HCT116 (cell line): ENCODE data around the gene WDR27. TPM values are rescaled to one million over a fixed set of nuclear protein-coding genes. Genes with fewer than 3 reads are reported as not detected.

Source experiments
- ATAC-seq: fragments of 200-7000 bp; cut with Tn5 transposase; 2 replicates; pipeline ENCODE4 v1.9.1; 2020; ENCODE audit warnings: mild to moderate bottlenecking, moderate library complexity
- BruUV-seq: library from RNA; stranded (reverse); fragments of 400-500 nt; replicated peaks from 2 replicates; lab custom pipeline; 2021; lab: Mats Ljungman, UMichigan
- CTCF ChIA-PET: fragments of 300-600 bp; sonication (Branson Sonifier 250); formaldehyde crosslinking; loops from one replicate; lab custom pipeline; 2021; ENCODE audit warnings: antibody characterized with exemption; lab: Charles Lee
- POLR2A ChIA-PET: fragments of 300-600, 350-600 bp; sonication (Branson Sonifier 250); formaldehyde crosslinking; loops from one replicate; lab custom pipeline; 2021; ENCODE audit warnings: antibody characterized with exemption; lab: Charles Lee
- RAD21 ChIA-PET, 2 experiments: fragments of 300-600 bp; sonication (Branson Sonifier 250); formaldehyde crosslinking; loops; one replicate each; lab custom pipeline; 2023; ENCODE audit warnings: low total read pairs in 2 of 2; ENCODE audit not compliant: uncharacterized antibody in 2 of 2, unreplicated experiment in 2 of 2, low non-redundant PET in 1 of 2; lab: Charles Lee
- DNase-seq: peaks from one replicate; pipeline ENCODE4 v3.0.0-alpha.2; 2010; ENCODE audit warnings: low read depth, low spot score
- H2AFZ ChIP-seq: fragments of 200-600 bp; shearing (Covaris generic), sonication (generic); 2 replicates; pipeline ENCODE4 v1.6.1; 2017; ENCODE audit warnings: low read depth, mixed run types, mixed read lengths, antibody characterized with exemption, low read length; ENCODE audit not compliant: poor library complexity, severe bottlenecking
- H3K27ac ChIP-seq: 2 replicates; pipeline ENCODE4 v1.5.1; 2012; ENCODE audit warnings: low read depth, low read length
- H3K27me3 ChIP-seq: fragments of 200-600 bp; sonication (generic); 2 replicates; pipeline ENCODE4 v1.6.1; 2016; ENCODE audit warnings: mixed run types, low read length, mixed read lengths; ENCODE audit not compliant: insufficient read depth
- H3K36me3 ChIP-seq, 2 experiments: fragments of 200-500 bp in 1 of 2; fragments of 200-600 bp in 1 of 2; sonication (Bioruptor generic) in 1 of 2; sonication (generic) in 1 of 2; 2 replicates each; pipeline versions ENCODE4 v1.5.1 to v1.6.1; 2014 to 2016; ENCODE audit warnings: low read length in 2 of 2, inconsistent platforms in 1 of 2, mixed read lengths in 1 of 2, mixed run types in 1 of 2; ENCODE audit not compliant: insufficient read depth in 2 of 2, control insufficient read depth in 1 of 2
- H3K4me1 ChIP-seq, 2 experiments: fragments of 200-600 bp in 1 of 2; sonication (generic) in 1 of 2; 2 replicates each; pipeline versions ENCODE4 v1.5.1 to v1.6.1; 2012 to 2017; ENCODE audit warnings: low read length in 2 of 2, inconsistent platforms in 1 of 2, mild to moderate bottlenecking in 1 of 2, mixed read lengths in 1 of 2, mixed run types in 1 of 2, moderate library complexity in 1 of 2; ENCODE audit not compliant: insufficient read depth in 2 of 2, control insufficient read depth in 1 of 2
- H3K4me2 ChIP-seq: fragments of 200-600 bp; sonication (generic); 2 replicates; pipeline ENCODE4 v1.6.1; 2017; ENCODE audit warnings: mixed run types, low read length, mixed read lengths
- H3K4me3 ChIP-seq, 2 experiments: fragments of 200-600 bp in 1 of 2; sonication (generic) in 1 of 2; replicated peaks in 1 of 2; 2 replicates each; pipeline ENCODE4 v1.5.1; 2011 to 2016; ENCODE audit warnings: low read length in 2 of 2, control low read depth in 1 of 2, low read depth in 1 of 2, mild to moderate bottlenecking in 1 of 2, mixed read lengths in 1 of 2, mixed run types in 1 of 2
- H3K79me2 ChIP-seq: fragments of 200-600 bp; sonication (generic); 2 replicates; pipeline ENCODE4 v1.6.1; 2017; ENCODE audit warnings: mild to moderate bottlenecking, mixed run types, low read length, moderate library complexity, mixed read lengths; ENCODE audit not compliant: insufficient read depth
- H3K9ac ChIP-seq: fragments of 200-600 bp; sonication (generic); 2 replicates; pipeline ENCODE4 v1.6.1; 2016; ENCODE audit warnings: low read length, mixed read lengths
- H3K9me2 ChIP-seq: fragments of 200-600 bp; sonication (generic), shearing (Covaris generic); 2 replicates; pipeline ENCODE4 v1.6.1; 2017; ENCODE audit warnings: mixed run types, mild to moderate bottlenecking, moderate library complexity; ENCODE audit not compliant: insufficient read depth
- H3K9me3 ChIP-seq, 2 experiments: fragments of 200-500 bp in 1 of 2; fragments of 200-600 bp in 1 of 2; sonication (Bioruptor generic) in 1 of 2; sonication (generic) in 1 of 2; 2 replicates each; pipeline ENCODE4 v1.6.1; 2014 to 2017; ENCODE audit warnings: low read length in 2 of 2, mixed read lengths in 2 of 2, inconsistent platforms in 1 of 2, low read depth in 1 of 2, mild to moderate bottlenecking in 1 of 2, mixed run types in 1 of 2, moderate library complexity in 1 of 2; ENCODE audit not compliant: control insufficient read depth in 1 of 2, insufficient read depth in 1 of 2
- H4K20me1 ChIP-seq: fragments of 200-600 bp; sonication (generic), shearing (Covaris generic); 2 replicates; pipeline ENCODE4 v1.6.1; 2017; ENCODE audit warnings: mixed run types, mild to moderate bottlenecking, moderate library complexity; ENCODE audit not compliant: insufficient read depth
- ATF3 ChIP-seq: IDR thresholded peaks from 2 replicates; pipeline ENCODE4 v1.6.1; 2012
- CBX3 ChIP-seq: IDR thresholded peaks from 2 replicates; pipeline ENCODE4 v1.6.1; 2012; ENCODE audit warnings: low read depth
- EGR1 ChIP-seq: IDR thresholded peaks from 2 replicates; pipeline ENCODE4 v1.6.1; 2012; ENCODE audit warnings: low read depth
- ELF1 ChIP-seq: IDR thresholded peaks from 2 replicates; pipeline ENCODE4 v1.6.1; 2012; ENCODE audit warnings: low read depth, borderline replicate concordance
- EZH2 ChIP-seq: fragments of 200-600 bp; sonication (generic); IDR thresholded peaks from 2 replicates; pipeline ENCODE4 v1.6.1; 2017; ENCODE audit warnings: antibody characterized with exemption, mixed run types
- JUND ChIP-seq: IDR thresholded peaks from 2 replicates; pipeline ENCODE4 v1.6.1; 2012
- MAX ChIP-seq: IDR thresholded peaks from 2 replicates; pipeline ENCODE4 v1.6.1; 2012
- POLR2A ChIP-seq: IDR thresholded peaks from 2 replicates; pipeline ENCODE4 v1.7.0; 2011; ENCODE audit warnings: borderline replicate concordance; ENCODE audit not compliant: insufficient read depth, insufficient read length; ENCODE audit errors: extremely low read depth
- POLR2AphosphoS5 ChIP-seq: IDR thresholded peaks from 2 replicates; pipeline ENCODE4 v1.6.1; 2011; ENCODE audit warnings: mild to moderate bottlenecking, low read depth, low read length, moderate library complexity
- RAD21 ChIP-seq: IDR thresholded peaks from 2 replicates; pipeline ENCODE4 v1.6.1; 2012; ENCODE audit warnings: low read depth, mild to moderate bottlenecking
- SIN3A ChIP-seq: IDR thresholded peaks from 2 replicates; pipeline ENCODE4 v1.6.1; 2012; ENCODE audit warnings: low read depth
- SP1 ChIP-seq: IDR thresholded peaks from 2 replicates; pipeline ENCODE4 v1.6.1; 2012; ENCODE audit warnings: low read depth
- SRF ChIP-seq: IDR thresholded peaks from 2 replicates; pipeline ENCODE4 v1.6.1; 2012; ENCODE audit warnings: low read depth
- TCF7L2 ChIP-seq: IDR thresholded peaks from 2 replicates; pipeline ENCODE4 v1.7.0; 2011; ENCODE audit warnings: borderline replicate concordance, inconsistent platforms; ENCODE audit not compliant: insufficient read depth, insufficient read length; ENCODE audit errors: extremely low read depth
- YY1 ChIP-seq: IDR thresholded peaks from 2 replicates; pipeline ENCODE4 v1.6.1; 2011; ENCODE audit warnings: low read length, low read depth, moderate library complexity, mild to moderate bottlenecking; ENCODE audit not compliant: insufficient replicate concordance; ENCODE audit errors: extremely low read depth
- ZBTB33 ChIP-seq: IDR thresholded peaks from 2 replicates; pipeline ENCODE4 v1.6.1; 2011; ENCODE audit warnings: mild to moderate bottlenecking, low read length, moderate library complexity; ENCODE audit not compliant: insufficient replicate concordance; ENCODE audit errors: extremely low read depth
- ZFX ChIP-seq: fragments of 450-650 bp; IDR thresholded peaks from 2 replicates; pipeline ENCODE4 v1.6.1; 2017
- ZNF274 ChIP-seq: fragments of 200-500 bp; sonication (Bioruptor generic); IDR thresholded peaks from 2 replicates; pipeline ENCODE4 v1.6.1; 2014; ENCODE audit warnings: mild to moderate bottlenecking, low read depth, low read length, inconsistent platforms
- intact Hi-C: fragments of 100-400 bp; cut with micrococcal nuclease; formaldehyde crosslinking; loops from 2 replicates; pipeline ENCODE4 v1.10.0; 2022
- total RNA-seq: library from RNA; stranded (reverse); gene quantifications from one replicate; pipeline ENCODE4 v1.2.1, GENCODE V29; 2021; ENCODE audit not compliant: unreplicated experiment

WDR27 gene
- total RNA-seq, 1 experiment from 2014 or later, result 60.6 TPM

GRCh38 chr6:169575365-169575764 lies 126.5 kb downstream of the WDR27 start:
- DNase-seq, result no peak
- no peak overlapping the region for H3K4me3 ChIP-seq
- no peak overlapping the region for H2AFZ ChIP-seq
- BruUV-seq, result no TSS peak
- H3K4me2 ChIP-seq, result no peak overlapping the region
- no peaks in the 10 kb centered on the region for H3K9me3 ChIP-seq
- no peak overlapping the region for H3K9ac ChIP-seq
- intact Hi-C loops, result no loop called here
- no peak overlapping the region for H3K27ac ChIP-seq
- no peaks in the 10 kb centered on the region for H3K27me3 ChIP-seq
- CTCF ChIA-PET, result no interaction called here
- POLR2A ChIA-PET, result no interaction called here
- no peaks in the 10 kb centered on the region for H4K20me1 ChIP-seq
- no peaks in the 10 kb centered on the region for H3K36me3 ChIP-seq
- H3K9me2 ChIP-seq, result no peaks in the 10 kb centered on the region
- RAD21 ChIA-PET, result no interaction called here
- H3K4me1 ChIP-seq, result peaks cover 0 to 9% of the 10 kb centered on the region in 2 experiments; a peak in 1 of 4 replicates
- H3K79me2 ChIP-seq, result no peaks in the 10 kb centered on the region
- no peak for TF ChIP-seq RAD21
- no peak for TF ChIP-seq JUND
- no peak for TF ChIP-seq CBX3
- TF ChIP-seq ATF3, result no peak
- TF ChIP-seq MAX, result no peak
- no peak for TF ChIP-seq ELF1
- no peak for TF ChIP-seq SIN3A
- no peak for TF ChIP-seq SRF
- no peak for TF ChIP-seq ZFX
- TF ChIP-seq EGR1, result no peak
- TF ChIP-seq TCF7L2, result no peak
- no peak for TF ChIP-seq YY1
- TF ChIP-seq SP1, result no peak
- no peak for TF ChIP-seq EZH2
- TF ChIP-seq ZNF274, result no peak
- no peak for TF ChIP-seq POLR2A
- no peak for TF ChIP-seq POLR2AphosphoS5
- TF ChIP-seq ZBTB33, result no peak
- no peak for ATAC-seq
